ENCODE data around the gene TFB1M.

Gene TFB1M

GRCh38 chr6:155349956-155350355 lies 35.7 kb upstream of the TFB1M start:
- no peak for TF ChIP-seq CTCF (IDR thresholded peaks at IDR 0.05; ENCODE audit: low read depth, low read length, missing control alignments)
- no peak overlapping the region for H3K4me3 ChIP-seq (replicated peaks; ENCODE audit: low read depth, low read length)
- DNase-seq (ENCODE audit: extremely low read depth, low read depth): no peak

- no peak for DNase-seq (ENCODE audit: extremely low read depth, low read depth)
- TF ChIP-seq CTCF (IDR thresholded peaks at IDR 0.05; ENCODE audit: low read depth, low read length, missing control alignments): no peak
- no peak overlapping the region for H3K4me3 ChIP-seq (replicated peaks; ENCODE audit: low read depth, low read length)
These were observed 34.8 kb upstream of the TFB1M start for GRCh38 chr6:155349129-155349528.

- no peak for TF ChIP-seq CTCF (IDR thresholded peaks at IDR 0.05; ENCODE audit: low read depth, low read length, missing control alignments)
- no peak for DNase-seq (ENCODE audit: extremely low read depth, low read depth)
These were observed 33.5 kb upstream of the TFB1M start for GRCh38 chr6:155347800-155348199.

GRCh38 chr6:155346957-155347356 lies 32.7 kb upstream of the TFB1M start:
- no peak for DNase-seq (ENCODE audit: extremely low read depth, low read depth)
- no peak for TF ChIP-seq CTCF (IDR thresholded peaks at IDR 0.05; ENCODE audit: low read depth, low read length, missing control alignments)
- no peak overlapping the region for H3K4me3 ChIP-seq (replicated peaks; ENCODE audit: low read depth, low read length)

More at GRCh38 chr6:155347800-155348199, 33.5 kb upstream of the TFB1M start:
- no peak overlapping the region for H3K4me3 ChIP-seq (replicated peaks; ENCODE audit: low read depth, low read length)

GRCh38 chr6:155344341-155345006 lies 30.2 kb upstream of the TFB1M start:
- DNase-seq (ENCODE audit: extremely low read depth, low read depth): no peak
- no peak overlapping the region for H3K4me3 ChIP-seq (replicated peaks; ENCODE audit: low read depth, low read length)
- TF ChIP-seq CTCF (IDR thresholded peaks at IDR 0.05; ENCODE audit: low read depth, low read length, missing control alignments): no peak

GRCh38 chr6:155341130-155341828 lies 27.0 kb upstream of the TFB1M start:
- H3K4me3 ChIP-seq (replicated peaks; ENCODE audit: low read depth, low read length): no peak overlapping the region
- DNase-seq (ENCODE audit: extremely low read depth, low read depth): no peak
- TF ChIP-seq CTCF (IDR thresholded peaks at IDR 0.05; ENCODE audit: low read depth, low read length, missing control alignments): no peak

All from HFF-Myc (cell line).